CD4-positive, alpha-beta T cell treated with Interleukin-15 for 4 hours (primary cell): ENCODE data around the gene FAM204A.

ENCODE experiments used
- DNase-seq: peaks from one replicate; pipeline ENCODE4 v3.0.0-alpha.2; 2020; ENCODE audit warnings: low spot score

Gene FAM204A

GRCh38 chr10:118277871-118278270, 64.3 kb downstream of the FAM204A start:
- DNase-seq = no peak

DNA sequence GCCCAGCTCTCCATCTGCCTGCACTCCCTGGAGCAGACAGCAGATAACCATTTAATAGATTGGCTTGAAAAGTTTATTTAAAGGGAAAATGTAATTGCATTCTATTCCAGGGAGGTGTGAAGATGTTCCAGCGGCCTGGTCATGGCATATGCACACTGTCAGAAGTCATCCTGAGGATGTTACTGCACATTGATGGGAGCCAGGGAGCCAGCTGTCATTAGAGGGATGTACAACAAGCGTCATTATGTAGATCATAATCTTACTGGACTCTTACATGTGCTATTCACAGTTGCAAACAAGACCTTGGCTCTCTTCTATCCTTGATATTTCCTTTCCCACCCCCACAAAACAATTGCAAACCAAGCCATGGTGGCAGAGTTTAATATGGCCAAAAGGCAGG, 65.4 kb downstream of the FAM204A start:
- no peak for DNase-seq

DNA sequence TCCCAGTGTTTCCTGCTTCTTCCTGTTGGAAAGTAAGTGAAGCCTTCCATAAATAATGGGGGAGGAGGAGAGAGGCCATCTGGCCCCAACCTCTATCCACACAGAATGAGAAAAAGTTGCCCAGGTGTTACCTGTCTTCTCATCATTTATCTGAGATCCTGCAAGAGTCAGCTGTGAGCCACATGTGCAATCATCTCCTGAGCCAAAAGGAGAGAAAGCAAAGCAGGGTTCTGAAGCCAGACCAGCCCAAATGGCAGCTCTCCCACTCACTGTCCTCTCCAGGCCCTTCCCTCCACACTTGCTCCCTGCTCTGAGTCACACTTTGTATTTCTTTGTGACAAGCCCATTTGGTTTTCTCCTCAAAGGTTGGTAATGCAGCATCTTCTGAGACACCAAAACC, 65.9 kb downstream of the FAM204A start:
- DNase-seq = no peak

DNA sequence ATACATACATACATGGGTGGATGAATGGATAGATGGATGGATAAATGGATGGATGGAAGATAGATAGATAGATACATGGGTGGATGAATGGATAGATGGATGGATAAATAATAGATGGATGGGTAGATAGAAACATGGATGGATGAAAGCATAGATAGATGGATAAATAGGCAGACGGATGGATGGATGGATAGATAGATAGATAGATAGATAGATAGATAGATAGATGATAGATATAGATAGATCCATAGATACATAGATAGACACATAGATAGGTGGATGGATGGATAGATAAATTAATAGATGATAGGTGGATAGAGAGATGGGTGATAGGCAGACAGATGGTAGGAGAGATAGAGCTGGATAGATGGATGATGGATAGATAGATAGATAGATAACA, 68.5 kb downstream of the FAM204A start:
- DNase-seq = no peak

GRCh38 chr10:118272767-118273166, 69.4 kb downstream of the FAM204A start:
- DNase-seq = no peak

- no peak for DNase-seq
Measured at GRCh38 chr10:118272149-118272721, 69.9 kb downstream of the FAM204A start.

GRCh38 chr10:118271671-118272070, 70.5 kb downstream of the FAM204A start:
- DNase-seq = no peak

- no peak for DNase-seq
Measured at GRCh38 chr10:118266098-118266748, 75.9 kb downstream of the FAM204A start.

DNA sequence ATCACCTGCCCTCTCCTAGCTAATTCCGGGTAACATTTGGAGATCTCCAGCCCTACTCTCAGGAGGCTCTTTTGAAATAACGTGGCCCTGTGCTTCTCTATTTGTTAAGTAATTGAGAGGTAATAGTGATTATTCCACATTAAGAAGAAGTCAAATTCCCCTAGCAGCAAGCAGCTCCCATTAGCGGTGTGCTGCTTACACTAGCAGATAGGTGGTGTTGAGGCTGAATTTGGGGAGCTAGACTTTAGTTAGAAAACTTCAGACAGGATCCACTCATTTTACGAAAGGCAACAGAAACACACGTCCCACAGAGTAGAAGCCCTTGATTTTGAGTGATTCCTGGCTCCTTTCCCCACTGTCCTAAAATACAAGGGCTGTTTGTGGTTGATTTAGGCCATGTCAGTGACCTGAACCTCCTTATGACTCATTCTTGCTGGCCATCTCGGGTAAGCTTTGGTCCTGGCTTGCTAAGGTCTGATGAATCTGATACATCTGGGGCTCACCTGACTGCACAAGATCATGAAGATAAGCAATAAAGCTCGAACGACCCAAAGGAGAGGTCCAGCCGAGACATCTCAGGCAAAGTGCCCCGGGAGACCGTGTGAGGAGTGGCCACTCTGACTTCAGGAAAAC, 77.2 kb downstream of the FAM204A start:
- DNase-seq = no peak

DNA sequence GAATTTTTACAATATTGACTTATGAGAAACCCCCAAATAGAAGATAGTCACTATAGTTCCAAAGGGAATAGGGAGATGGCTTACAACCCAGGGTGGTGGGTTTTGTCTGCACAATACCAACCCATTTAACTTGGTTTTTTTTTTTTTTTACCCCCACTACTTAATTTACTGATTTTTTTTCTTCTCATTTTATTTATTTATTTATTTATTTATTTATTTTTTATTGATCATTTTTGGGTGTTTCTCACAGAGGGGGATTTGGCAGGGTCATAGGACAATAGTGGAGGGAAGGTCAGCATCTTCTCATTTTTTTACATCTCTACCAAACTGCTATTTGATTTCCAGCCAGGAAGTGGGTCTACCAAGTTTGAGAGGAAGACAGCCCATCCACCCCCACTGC, 77.9 kb downstream of the FAM204A start:
- no peak for DNase-seq

DNA sequence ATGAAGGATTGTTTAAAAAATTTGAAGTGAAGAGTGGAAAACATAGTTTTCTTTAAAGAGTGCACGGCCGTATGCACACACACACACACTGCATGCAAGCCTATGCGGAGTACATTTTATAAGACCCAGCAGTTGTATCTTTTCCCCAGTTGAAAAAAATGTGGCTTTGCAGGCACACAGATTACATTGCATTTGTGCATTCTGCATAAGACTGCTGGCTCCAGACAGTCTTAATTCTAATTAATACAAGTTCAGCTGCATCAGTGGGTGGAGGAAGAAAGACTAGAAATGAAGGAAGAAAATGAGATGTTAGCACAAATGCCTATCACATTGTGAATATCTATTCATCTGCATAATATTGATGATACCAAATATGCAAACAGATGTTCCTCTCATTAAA, 79.6 kb downstream of the FAM204A start:
- no peak for DNase-seq

DNA sequence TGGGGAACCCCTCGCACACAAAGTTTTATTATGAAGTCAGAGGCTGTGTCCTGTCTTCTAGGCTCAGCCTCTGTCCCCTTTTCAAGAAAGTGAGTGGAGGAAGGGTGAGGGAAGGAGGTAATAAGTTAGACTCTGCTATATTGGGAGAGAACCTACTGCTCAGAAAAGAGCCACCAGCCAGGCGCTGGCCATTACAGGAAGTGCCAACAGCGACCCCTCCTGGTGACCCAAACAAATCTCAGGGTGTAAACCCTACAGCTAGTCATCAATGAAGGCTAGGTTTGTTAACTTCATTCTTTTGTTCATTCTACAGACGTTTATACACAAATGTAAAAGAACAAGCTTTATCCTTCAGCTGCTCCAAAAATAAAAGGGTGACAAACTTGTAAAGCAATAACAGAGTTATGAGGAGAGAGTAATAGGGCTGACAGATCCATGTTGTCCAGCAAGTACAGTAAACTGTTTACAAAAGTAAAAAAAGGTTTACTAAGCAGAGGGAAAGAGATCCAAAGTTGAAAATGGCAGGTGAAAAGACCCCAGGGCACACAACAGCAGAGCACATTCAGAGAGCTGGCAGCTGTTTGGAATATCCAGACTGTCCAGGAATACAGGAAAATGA, 82.7 kb downstream of the FAM204A start:
- no peak for DNase-seq

GRCh38 chr10:118258285-118258684, 83.8 kb downstream of the FAM204A start:
- DNase-seq = no peak

DNA sequence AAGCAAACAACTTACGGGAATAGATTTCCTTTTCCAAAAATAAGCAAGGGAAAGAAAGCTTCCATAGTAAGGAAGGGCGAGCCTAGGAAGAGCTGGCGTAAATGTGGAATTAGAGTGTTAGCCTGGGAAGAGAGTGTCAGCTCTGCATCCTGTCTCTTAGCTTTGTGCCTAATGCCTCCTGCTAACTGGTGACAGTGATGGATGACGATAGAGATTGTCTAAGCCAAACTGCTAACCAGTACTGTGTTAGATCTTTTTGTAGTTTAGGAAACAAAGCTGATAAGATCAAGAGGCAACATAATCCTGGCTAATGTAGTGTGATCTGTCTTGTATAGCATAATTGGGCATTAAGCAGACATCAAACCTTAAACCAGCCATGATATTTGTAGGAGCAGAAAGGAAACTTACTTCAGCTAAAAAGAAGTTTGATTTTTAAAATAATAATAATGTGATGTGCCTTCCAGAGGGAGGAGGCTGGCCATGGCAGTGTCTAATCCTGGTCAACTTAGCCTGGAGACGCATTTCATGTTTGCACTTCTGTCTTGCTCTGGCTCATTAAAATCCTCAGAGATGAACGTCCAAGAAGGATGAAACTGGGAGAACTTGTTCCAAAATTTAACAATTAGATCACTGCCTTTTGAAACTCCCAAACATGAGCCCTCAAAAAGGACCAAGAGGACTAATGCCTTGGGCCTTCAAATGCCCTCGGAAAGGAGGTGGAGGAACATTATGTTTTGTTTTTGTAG, 85.1 kb downstream of the FAM204A start:
- DNase-seq = no peak

- no peak for DNase-seq
Measured at GRCh38 chr10:118256209-118256608, 85.9 kb downstream of the FAM204A start.

- no peak for DNase-seq
Measured at GRCh38 chr10:118255355-118255754, 86.8 kb downstream of the FAM204A start.

GRCh38 chr10:118254654-118255053, 87.5 kb downstream of the FAM204A start:
- no peak for DNase-seq

DNA sequence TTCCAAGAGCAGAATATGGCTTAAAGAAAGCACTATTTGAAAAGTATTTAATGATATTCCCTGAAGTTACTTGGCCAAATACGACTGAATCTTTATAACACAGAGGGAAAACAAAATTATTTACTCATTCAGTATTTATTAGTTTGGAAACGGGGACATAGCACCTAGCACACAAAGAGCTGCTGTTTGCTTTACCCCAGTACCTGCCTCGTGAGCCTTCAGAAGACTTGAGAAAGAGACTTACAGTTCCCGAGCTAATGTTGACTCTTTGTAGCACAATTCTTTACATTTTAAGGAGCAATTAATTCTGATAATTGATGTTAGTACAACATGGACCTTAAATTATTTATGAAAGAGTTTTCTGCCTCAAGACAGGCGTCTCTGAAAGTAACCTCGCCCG, 88.7 kb downstream of the FAM204A start:
- DNase-seq = no peak

GRCh38 chr10:118251791-118252190, 90.3 kb downstream of the FAM204A start:
- no peak for DNase-seq

- no peak for DNase-seq
Measured at GRCh38 chr10:118249714-118250113, 92.4 kb downstream of the FAM204A start.
